SK-N-SH (cell line): ENCODE measurements around the gene LBHD1. TPM values are rescaled to one million over a fixed set of nuclear protein-coding genes. Genes with fewer than 3 reads are reported as not detected.

Experiments
- CTCF ChIA-PET: fragments of 300-600, 350-600 bp; formaldehyde crosslinking; extraction: SDS; loops from one replicate; lab custom pipeline; 2021; lab: Yijun Ruan, JAX
- POLR2A ChIA-PET: fragments of 350-600 bp; sonication (Branson Sonifier 250); formaldehyde crosslinking; extraction: SDS; loops from one replicate; lab custom pipeline; 2020; ENCODE audit warnings: antibody characterized with exemption, inconsistent platforms; lab: Yijun Ruan, JAX
- DNase-seq: peaks from one replicate; pipeline ENCODE4 v3.0.0; 2012
- H2AFZ ChIP-seq: fragments of 200-600 bp; sonication (generic); 2 replicates; pipeline ENCODE4 v1.8.1; 2016; ENCODE audit warnings: antibody characterized with exemption, mild to moderate bottlenecking, low read depth
- H3F3A ChIP-seq: fragments of 200-600 bp; sonication (generic); replicated peaks from 2 replicates; pipeline ENCODE3; 2016; ENCODE audit warnings: antibody characterized with exemption, mild to moderate bottlenecking; ENCODE audit not compliant: insufficient read depth
- H3K27ac ChIP-seq, 2 experiments: fragments of 200-500 bp in 1 of 2; fragments of 200-600 bp in 1 of 2; sonication (Bioruptor generic) in 1 of 2; sonication (generic), shearing (Covaris generic) in 1 of 2; 2 replicates each; pipeline versions ENCODE4 v1.5.1 to v1.6.1; 2014 to 2016; ENCODE audit warnings: low read depth in 2 of 2, inconsistent platforms in 1 of 2, low read length in 1 of 2, mild to moderate bottlenecking in 1 of 2, mixed read lengths in 1 of 2
- H3K27me3 ChIP-seq: fragments of 200-600 bp; sonication (generic), shearing (Covaris generic); 2 replicates; pipeline ENCODE4 v1.6.1; 2016; ENCODE audit warnings: mixed run types; ENCODE audit not compliant: insufficient read depth
- H3K36me3 ChIP-seq, 2 experiments: fragments of 200-500 bp in 1 of 2; fragments of 200-600 bp in 1 of 2; sonication (Bioruptor generic) in 1 of 2; sonication (generic) in 1 of 2; replicated peaks in 1 of 2; 2 replicates each; pipeline versions ENCODE3 to v1.5.1; 2014 to 2016; ENCODE audit warnings: low read length in 1 of 2, mild to moderate bottlenecking in 1 of 2; ENCODE audit not compliant: insufficient read depth in 2 of 2, control insufficient read depth in 1 of 2
- H3K4me1 ChIP-seq, 2 experiments: fragments of 200-500 bp in 1 of 2; fragments of 200-600 bp in 1 of 2; sonication (Bioruptor generic) in 1 of 2; sonication (generic), shearing (Covaris generic) in 1 of 2; 2 replicates each; pipeline versions ENCODE4 v1.5.1 to v1.6.1; 2014 to 2016; ENCODE audit warnings: low read depth in 1 of 2, low read length in 1 of 2, mixed run types in 1 of 2; ENCODE audit not compliant: insufficient read depth in 2 of 2, control insufficient read depth in 1 of 2
- H3K4me2 ChIP-seq: fragments of 200-600 bp; sonication (generic), shearing (Covaris generic); 2 replicates; pipeline ENCODE4 v1.6.1; 2017; ENCODE audit warnings: mixed run types
- H3K4me3 ChIP-seq, 2 experiments: fragments of 200-500 bp in 1 of 2; fragments of 200-600 bp in 1 of 2; sonication (Bioruptor generic) in 1 of 2; sonication (generic), shearing (Covaris generic) in 1 of 2; 2 replicates each; pipeline versions ENCODE4 v1.5.1 to v1.8.1; 2014 to 2016; ENCODE audit warnings: low read depth in 2 of 2, inconsistent platforms in 1 of 2, low read length in 1 of 2, mild to moderate bottlenecking in 1 of 2, mixed read lengths in 1 of 2, moderate library complexity in 1 of 2
- H3K79me2 ChIP-seq: fragments of 200-600 bp; sonication (generic); 2 replicates; pipeline ENCODE4 v1.8.1; 2017; ENCODE audit warnings: mild to moderate bottlenecking; ENCODE audit not compliant: insufficient read depth
- H3K9ac ChIP-seq: fragments of 200-600 bp; sonication (generic); 2 replicates; pipeline ENCODE4 v1.6.1; 2017; ENCODE audit warnings: mixed run types
- H3K9me2 ChIP-seq: fragments of 200-600 bp; sonication (generic); 2 replicates; pipeline ENCODE4 v1.6.1; 2017; ENCODE audit warnings: mixed run types
- H3K9me3 ChIP-seq: fragments of 200-600 bp; sonication (generic); 2 replicates; pipeline ENCODE4 v1.6.1; 2017; ENCODE audit warnings: mixed run types, mild to moderate bottlenecking, moderate library complexity
- H4K20me1 ChIP-seq: fragments of 200-600 bp; sonication (generic); 2 replicates; pipeline ENCODE4 v1.6.1; 2017; ENCODE audit warnings: mild to moderate bottlenecking, mixed run types; ENCODE audit not compliant: insufficient read depth
- CTCF ChIP-seq: fragments of 200-600 bp; sonication (generic); IDR thresholded peaks from 2 replicates; pipeline ENCODE4 v1.6.1; 2017; ENCODE audit warnings: antibody characterized with exemption, mild to moderate bottlenecking, moderate library complexity
- ELF1 ChIP-seq: IDR thresholded peaks from 2 replicates; pipeline ENCODE4 v1.4.0; 2012
- EP300 ChIP-seq, 2 experiments: IDR thresholded peaks; 2 replicates each; pipeline versions ENCODE4 v1.4.0 to v1.6.1; 2012; ENCODE audit warnings: borderline replicate concordance in 1 of 2, low read depth in 1 of 2, low read length in 1 of 2
- GATA2 ChIP-seq: sonication (generic); formaldehyde crosslinking; IDR thresholded peaks from 2 replicates; pipeline ENCODE4 v1.5.0; 2020; ENCODE audit warnings: mild to moderate bottlenecking, missing genetic modification reagents
- MEF2A ChIP-seq: IDR thresholded peaks from 2 replicates; pipeline ENCODE4 v1.4.0; 2012; ENCODE audit warnings: low read depth, borderline replicate concordance
- MXI1 ChIP-seq: IDR thresholded peaks from 2 replicates; pipeline ENCODE4 v1.6.1; 2012; ENCODE audit warnings: mild to moderate bottlenecking, low read depth, low read length, improper control_type of control experiment
- NRF1 ChIP-seq: IDR thresholded peaks from 2 replicates; pipeline ENCODE4 v1.6.1; 2012; ENCODE audit warnings: low read depth, mild to moderate bottlenecking, low read length
- PBX3 ChIP-seq: IDR thresholded peaks from 2 replicates; pipeline ENCODE4; 2012
- RAD21 ChIP-seq: IDR thresholded peaks from 2 replicates; pipeline ENCODE4 v1.6.1; 2012; ENCODE audit warnings: mild to moderate bottlenecking, low read length
- REST ChIP-seq: IDR thresholded peaks from 2 replicates; pipeline ENCODE4 v1.6.1; 2012; ENCODE audit warnings: mild to moderate bottlenecking, low read depth, low read length, moderate library complexity
- RFX5 ChIP-seq: IDR thresholded peaks from 2 replicates; pipeline ENCODE4 v1.6.1; 2012; ENCODE audit warnings: mild to moderate bottlenecking, improper control_type of control experiment, low read length
- RXRA ChIP-seq: IDR thresholded peaks from 2 replicates; pipeline ENCODE4 v1.4.0; 2012; ENCODE audit warnings: low read depth, mild to moderate bottlenecking, borderline replicate concordance
- SIN3A ChIP-seq: IDR thresholded peaks from 2 replicates; pipeline ENCODE4 v1.6.1; 2012; ENCODE audit warnings: low read depth, mild to moderate bottlenecking, low read length, moderate library complexity, borderline replicate concordance
- SMC3 ChIP-seq: IDR thresholded peaks from 2 replicates; pipeline ENCODE4 v1.6.1; 2012; ENCODE audit warnings: low read depth, low read length, improper control_type of control experiment
- TAF1 ChIP-seq: IDR thresholded peaks from 2 replicates; pipeline ENCODE4 v1.6.1; 2012; ENCODE audit warnings: low read depth, mild to moderate bottlenecking, low read length, moderate library complexity, borderline replicate concordance
- YY1 ChIP-seq: IDR thresholded peaks from 2 replicates; pipeline ENCODE4 v1.4.0; 2012; ENCODE audit warnings: low read depth, mild to moderate bottlenecking
- ZBTB33 ChIP-seq: IDR thresholded peaks from 2 replicates; pipeline ENCODE4 v1.4.0; 2012; ENCODE audit warnings: low read depth, borderline replicate concordance
- whole genome bisulfite sequencing: methylation state at CpG from one replicate; pipeline ENCODE4 v1.1.6; 2017; ENCODE audit warnings: low lambda C conversion rate; 5-methylcytosine and 5-hydroxymethylcytosine counted together
- polyA plus RNA-seq, 3 experiments: library from polyadenylated mRNA; depleted of rRNA; stranded (reverse); fragments of >200 nt; gene quantifications; 2 replicates each; pipeline ENCODE4 v1.2.3, GENCODE V29; 2012

LBHD1 gene
- polyA plus RNA-seq, 1 of the 3 experiments (the other 2 are of a cell fraction) = 9.7 TPM

- H3K27ac ChIP-seq = no peak overlapping the region
- H3K4me3 ChIP-seq = no peak overlapping the region
- WGBS = 92% methylated on average over 8 of the region's 24 CpGs
- ChIA-PET CTCF (interaction anchor here (1.2 to 2.4 kb wide), 6 partner anchors 36 to 254 kb away, joined by 3 to 10 read pairs (median 4); partner anchors contain the start of genes SLC3A2 and TUT1), POLR2A (interaction anchor here (0.5 to 7.3 kb wide), 4 partner anchors 16 to 193 kb away, joined by 3 to 52 read pairs (median 4); partner anchors contain the start of genes C11orf98, CSKMT and TUT1)
- 0 out of 2 replicates have a peak, but pooled peaks cover 5% of the 10 kb centered on the region for H4K20me1 ChIP-seq
- peaks cover 60% of the 10 kb centered on the region for H3K79me2 ChIP-seq
- H3K27me3 ChIP-seq = no peaks in the 10 kb centered on the region
- no peaks in the 10 kb centered on the region for H3K9me3 ChIP-seq
- H3K9me2 ChIP-seq = no peaks in the 10 kb centered on the region
- no peak for TF ChIP-seq RFX5
- peaks cover 7 to 13% of the 10 kb centered on the region in 2 experiments; a peak in 2 of 4 replicates for H3K4me1 ChIP-seq
- no peak overlapping the region for H2AFZ ChIP-seq
- no peak overlapping the region for H3K9ac ChIP-seq
- H3K4me2 ChIP-seq = no peak overlapping the region
- peaks cover 5% of the 10 kb centered on the region for H3F3A ChIP-seq
- DNase-seq = no peak
- H3K36me3 ChIP-seq = peaks cover 16 to 17% of the 10 kb centered on the region in 2 experiments
Observed at GRCh38 chr11:62648185-62648966, 23.7 kb downstream of the LBHD1 start.

GRCh38 chr11:62647609-62648005, 24.5 kb downstream of the LBHD1 start:
- H2AFZ ChIP-seq = no peak overlapping the region
- CTCF ChIA-PET = interaction anchor here (1.2 to 2.4 kb wide), 5 partner anchors 56 to 253 kb away, joined by 3 to 10 read pairs (median 4); partner anchors contain the start of genes SLC3A2 and TUT1

More at GRCh38 chr11:62647609-62648005, 24.5 kb downstream of the LBHD1 start:
- POLR2A ChIA-PET = interaction anchor here (1.3 to 7.3 kb wide), 2 partner anchors 17 to 56 kb away, joined by 6 to 52 read pairs; partner anchors contain the start of genes C11orf98, CSKMT and TUT1
- no peak overlapping the region for H3K4me2 ChIP-seq
- 71% methylated on average over 2 of the region's 6 CpGs for WGBS
- peaks cover 63% of the 10 kb centered on the region for H3K79me2 ChIP-seq
- H3F3A ChIP-seq = peaks cover 5% of the 10 kb centered on the region
- DNase-seq = no peak
- no peaks in the 10 kb centered on the region for H3K9me2 ChIP-seq
- H3K4me1 ChIP-seq = peaks cover 7 to 13% of the 10 kb centered on the region in 2 experiments; a peak in 2 of 4 replicates
- H3K4me3 ChIP-seq = no peak overlapping the region
- H3K27me3 ChIP-seq = no peaks in the 10 kb centered on the region
- H3K36me3 ChIP-seq = peaks cover 21 to 25% of the 10 kb centered on the region in 2 experiments
- 0 out of 2 replicates have a peak, but pooled peaks cover 5% of the 10 kb centered on the region for H4K20me1 ChIP-seq
- no peak overlapping the region for H3K9ac ChIP-seq
- TF ChIP-seq RFX5 = no peak
- no peak for TF ChIP-seq SIN3A
- TF ChIP-seq ZBTB33 = no peak
- TF ChIP-seq NRF1 = no peak
- no peak for TF ChIP-seq GATA2 (CRISPR knock-in tag)
- no peak for TF ChIP-seq SMC3
- TF ChIP-seq REST = no peak
- TF ChIP-seq CTCF = no peak
- no peak for TF ChIP-seq TAF1
- no peak for TF ChIP-seq RAD21
- TF ChIP-seq YY1 = no peak
- no peak for TF ChIP-seq MXI1
- no peak for TF ChIP-seq PBX3
- no peak for TF ChIP-seq MEF2A
- TF ChIP-seq RXRA = no peak
- TF ChIP-seq ELF1 = no peak
- no peak for TF ChIP-seq EP300 (IDR thresholded peaks at IDR 0.05; ENCODE audit: borderline replicate concordance in 1 of 2, low read depth in 1 of 2, low read length in 1 of 2)
- no peaks in the 10 kb centered on the region for H3K9me3 ChIP-seq
- no peak overlapping the region for H3K27ac ChIP-seq
